Loucy (cell line): ENCODE data around the gene LCE7A.

Experiments
- H2AFZ ChIP-seq: fragments of 200-600 bp; sonication (generic); 2 replicates; pipeline ENCODE4 v1.6.0; 2016; ENCODE audit warnings: antibody characterized with exemption, mild to moderate bottlenecking, low read length, moderate library complexity
- H3F3A ChIP-seq: fragments of 200-600 bp; 2 replicates; pipeline ENCODE4 v1.6.0; 2016; ENCODE audit warnings: antibody characterized with exemption, low read depth, mild to moderate bottlenecking
- H3K27me3 ChIP-seq: fragments of 200-600 bp; sonication (generic); 2 replicates; pipeline ENCODE4 v1.6.1; 2014; ENCODE audit warnings: low read length, mild to moderate bottlenecking; ENCODE audit not compliant: insufficient read depth, poor library complexity, severe bottlenecking
- H3K36me3 ChIP-seq: fragments of 200-600 bp; sonication (generic); 2 replicates; pipeline ENCODE4 v1.6.1; 2016; ENCODE audit warnings: low read length; ENCODE audit not compliant: insufficient read depth
- H3K4me1 ChIP-seq: fragments of 200-600 bp; sonication (generic); 2 replicates; pipeline ENCODE4 v1.5.1; 2014; ENCODE audit warnings: low read length, mild to moderate bottlenecking; ENCODE audit not compliant: insufficient read depth, poor library complexity, severe bottlenecking
- H3K4me2 ChIP-seq: fragments of 200-600 bp; sonication (generic); 2 replicates; pipeline ENCODE4 v1.6.0; 2014; ENCODE audit warnings: antibody characterized with exemption, low read length, low read depth, mild to moderate bottlenecking; ENCODE audit not compliant: poor library complexity, severe bottlenecking
- H3K4me3 ChIP-seq: fragments of 200-600 bp; sonication (generic); 2 replicates; pipeline ENCODE4 v1.5.1; 2014; ENCODE audit warnings: low read length, mild to moderate bottlenecking, mixed read lengths; ENCODE audit not compliant: poor library complexity, severe bottlenecking
- H3K79me2 ChIP-seq: fragments of 200-600 bp; sonication (generic); 2 replicates; pipeline ENCODE4 v1.6.1; 2014; ENCODE audit warnings: low read length; ENCODE audit not compliant: insufficient read depth
- H3K9ac ChIP-seq: fragments of 200-600 bp; sonication (generic); 2 replicates; pipeline ENCODE4 v1.6.0; 2014; ENCODE audit warnings: mild to moderate bottlenecking, low read depth, low read length, moderate library complexity; ENCODE audit not compliant: poor library complexity, severe bottlenecking
- H3K9me2 ChIP-seq: fragments of 200-600 bp; sonication (generic); replicated peaks from 2 replicates; pipeline ENCODE4 v1.6.1; 2016; ENCODE audit warnings: low read depth, low read length, mixed read lengths
- H3K9me3 ChIP-seq: fragments of 200-600 bp; sonication (generic); 2 replicates; pipeline ENCODE4 v1.6.1; 2014; ENCODE audit warnings: mild to moderate bottlenecking, antibody characterized with exemption, low read length, low read depth; ENCODE audit not compliant: insufficient read depth
- H4K20me1 ChIP-seq: fragments of 200-600 bp; sonication (generic); 2 replicates; pipeline ENCODE4 v1.6.0; 2014; ENCODE audit warnings: antibody characterized with exemption, low read length, mild to moderate bottlenecking; ENCODE audit not compliant: insufficient read depth, poor library complexity, severe bottlenecking
- EZH2phosphoT487 ChIP-seq: fragments of 200-600 bp; IDR thresholded peaks from 2 replicates; pipeline ENCODE4 v1.6.1; 2018; ENCODE audit warnings: antibody characterized with exemption, mild to moderate bottlenecking, moderate library complexity, borderline replicate concordance
- TF ChIP-seq, protein P1 (sequence below): fragments of 200-600 bp; sonication (generic); conservative IDR thresholded peaks from 2 replicates; pipeline ENCODE4 v1.5.1; 2014; ENCODE audit warnings: mild to moderate bottlenecking, antibody characterized with exemption, low read length

The LCE7A gene

DNA sequence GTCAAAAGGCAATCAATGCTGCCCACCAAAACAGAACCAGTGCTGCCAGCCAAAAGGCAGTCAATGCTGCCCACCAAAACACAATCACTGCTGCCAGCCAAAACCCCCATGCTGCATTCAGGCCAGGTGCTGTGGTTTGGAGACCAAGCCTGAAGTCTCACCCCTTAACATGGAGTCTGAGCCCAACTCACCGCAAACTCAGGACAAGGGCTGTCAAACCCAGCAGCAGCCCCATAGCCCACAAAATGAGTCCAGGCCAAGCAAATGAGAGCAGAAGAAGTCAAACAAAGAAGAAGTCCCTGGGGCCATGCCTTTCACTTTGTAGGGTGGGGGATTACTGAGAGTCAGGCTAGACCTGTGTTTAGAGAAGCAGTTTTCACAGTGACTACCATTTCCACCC lies 24.7 kb downstream of the LCE7A start:
- Histone ChIP-seq H2AFZ (no peak overlapping the region), H3K27me3 (no peaks in the 10 kb centered on the region), H3K79me2 (no peaks in the 10 kb centered on the region), H4K20me1 (no peaks in the 10 kb centered on the region), H3K4me3 (no peak overlapping the region), H3F3A (no peaks in the 10 kb centered on the region), H3K4me2 (no peak overlapping the region), H3K4me1 (no peaks in the 10 kb centered on the region), H3K36me3 (no peaks in the 10 kb centered on the region), H3K9me3 (no peaks in the 10 kb centered on the region), H3K9ac (no peak overlapping the region), H3K9me2 (no peaks in the 10 kb centered on the region)
- TF ChIP-seq EZH2phosphoT487: no peak
- TF ChIP-seq, protein P1, sequence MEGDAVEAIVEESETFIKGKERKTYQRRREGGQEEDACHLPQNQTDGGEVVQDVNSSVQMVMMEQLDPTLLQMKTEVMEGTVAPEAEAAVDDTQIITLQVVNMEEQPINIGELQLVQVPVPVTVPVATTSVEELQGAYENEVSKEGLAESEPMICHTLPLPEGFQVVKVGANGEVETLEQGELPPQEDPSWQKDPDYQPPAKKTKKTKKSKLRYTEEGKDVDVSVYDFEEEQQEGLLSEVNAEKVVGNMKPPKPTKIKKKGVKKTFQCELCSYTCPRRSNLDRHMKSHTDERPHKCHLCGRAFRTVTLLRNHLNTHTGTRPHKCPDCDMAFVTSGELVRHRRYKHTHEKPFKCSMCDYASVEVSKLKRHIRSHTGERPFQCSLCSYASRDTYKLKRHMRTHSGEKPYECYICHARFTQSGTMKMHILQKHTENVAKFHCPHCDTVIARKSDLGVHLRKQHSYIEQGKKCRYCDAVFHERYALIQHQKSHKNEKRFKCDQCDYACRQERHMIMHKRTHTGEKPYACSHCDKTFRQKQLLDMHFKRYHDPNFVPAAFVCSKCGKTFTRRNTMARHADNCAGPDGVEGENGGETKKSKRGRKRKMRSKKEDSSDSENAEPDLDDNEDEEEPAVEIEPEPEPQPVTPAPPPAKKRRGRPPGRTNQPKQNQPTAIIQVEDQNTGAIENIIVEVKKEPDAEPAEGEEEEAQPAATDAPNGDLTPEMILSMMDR: no peak

DNA sequence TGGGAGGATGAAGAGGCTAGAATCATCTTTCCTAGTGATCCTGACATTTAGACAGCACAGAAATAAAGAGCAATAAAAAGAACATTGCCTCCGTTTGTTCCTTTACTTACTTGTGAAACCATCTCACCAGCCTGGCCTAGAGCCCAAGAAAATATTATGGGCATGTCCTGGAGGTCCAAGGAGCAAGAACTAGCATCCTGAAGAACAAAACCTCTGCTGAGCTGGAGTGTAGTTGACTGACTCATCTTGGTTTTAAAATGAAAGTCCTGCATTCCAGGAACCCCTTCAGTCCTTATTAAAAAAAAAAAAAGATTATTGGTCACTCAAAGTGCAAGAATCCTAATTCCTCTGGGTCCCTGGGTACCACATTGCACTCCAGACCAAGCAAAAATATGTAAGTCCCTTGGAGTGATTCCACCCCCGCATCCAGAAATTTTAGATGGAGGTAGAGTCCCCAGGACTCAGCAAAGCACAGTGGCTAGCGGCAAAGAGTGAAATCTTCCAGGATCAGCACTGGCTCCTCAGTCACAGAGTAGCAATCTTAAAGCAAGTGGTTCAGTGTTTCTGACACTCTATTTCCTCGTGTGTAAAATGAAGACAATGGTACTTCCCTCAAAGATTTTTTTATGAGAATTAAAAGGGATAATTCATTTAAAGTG lies 25.3 kb downstream of the LCE7A start:
- Histone ChIP-seq H4K20me1 (no peaks in the 10 kb centered on the region), H3K4me1 (no peaks in the 10 kb centered on the region), H2AFZ (no peak overlapping the region), H3K27me3 (no peaks in the 10 kb centered on the region), H3K4me2 (no peak overlapping the region), H3K9ac (no peak overlapping the region), H3K9me2 (no peaks in the 10 kb centered on the region), H3K36me3 (no peaks in the 10 kb centered on the region), H3K9me3 (no peaks in the 10 kb centered on the region), H3K4me3 (no peak overlapping the region), H3F3A (no peaks in the 10 kb centered on the region), H3K79me2 (no peaks in the 10 kb centered on the region)
- TF ChIP-seq, protein P1: no peak
- TF ChIP-seq EZH2phosphoT487: no peak

DNA sequence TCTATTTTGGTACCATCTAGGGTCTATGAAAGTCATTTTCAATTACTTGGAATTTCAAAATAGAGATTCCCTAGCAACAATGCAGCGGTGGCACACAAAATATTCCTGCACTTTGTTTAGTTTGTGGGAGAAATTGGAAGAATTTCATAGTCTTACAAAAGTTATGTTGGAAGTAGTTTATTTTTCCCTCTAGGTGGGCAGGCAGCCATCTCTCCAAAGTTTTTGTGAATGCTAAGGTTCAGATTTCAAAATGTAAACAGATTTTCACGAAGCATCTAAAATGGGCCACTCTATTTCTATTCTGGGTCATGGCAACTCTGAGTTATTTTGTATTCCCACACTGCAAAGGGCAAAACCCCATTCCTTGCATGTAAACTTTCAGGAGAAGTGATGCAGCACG lies 26.3 kb downstream of the LCE7A start:
- Histone ChIP-seq H3K9me2 (no peaks in the 10 kb centered on the region), H3F3A (no peaks in the 10 kb centered on the region), H3K27me3 (no peaks in the 10 kb centered on the region), H3K4me3 (no peak overlapping the region), H3K9me3 (no peaks in the 10 kb centered on the region), H3K4me1 (no peaks in the 10 kb centered on the region), H3K36me3 (no peaks in the 10 kb centered on the region), H3K79me2 (no peaks in the 10 kb centered on the region), H3K9ac (no peak overlapping the region), H3K4me2 (no peak overlapping the region), H2AFZ (no peak overlapping the region), H4K20me1 (no peaks in the 10 kb centered on the region)
- TF ChIP-seq, protein P1: no peak
- no peak for TF ChIP-seq EZH2phosphoT487
